Neural progenitor cell (in vitro differentiated cells): Measurements from ENCODE around the gene MACO1.

ENCODE experiments used
- EZH2 ChIP-seq: fragments of 200-600 bp; sonication (generic); IDR thresholded peaks from 2 replicates; pipeline ENCODE4 v1.6.1; 2017; ENCODE audit warnings: antibody characterized with exemption, mild to moderate bottlenecking, moderate library complexity
- TF ChIP-seq, protein P1 (sequence below): fragments of 200-600 bp; sonication (generic); IDR thresholded peaks from 2 replicates; pipeline ENCODE4 v1.5.1; 2017; ENCODE audit warnings: antibody characterized with exemption, mild to moderate bottlenecking

DNA sequence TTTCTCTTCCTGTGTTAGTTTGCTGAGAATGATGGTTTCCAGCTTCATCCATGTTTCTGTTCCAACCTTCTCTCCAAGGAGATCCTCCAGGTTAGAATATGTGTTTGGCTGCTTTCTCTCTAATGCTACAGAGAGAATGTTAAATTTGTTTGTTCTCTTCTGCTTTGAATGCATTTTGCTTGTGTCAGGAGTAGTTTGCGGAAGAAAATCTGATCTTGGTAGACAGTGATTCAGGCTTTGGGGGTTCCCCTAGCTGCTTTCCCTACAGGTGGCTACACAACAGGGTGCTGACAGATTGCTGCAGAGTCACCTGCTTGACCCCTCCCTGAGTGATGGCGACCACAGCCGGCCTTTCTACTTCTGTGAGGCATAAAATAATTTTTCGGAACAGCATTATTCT is 41.8 kb downstream of the MACO1 start:
- TF ChIP-seq, protein P1, sequence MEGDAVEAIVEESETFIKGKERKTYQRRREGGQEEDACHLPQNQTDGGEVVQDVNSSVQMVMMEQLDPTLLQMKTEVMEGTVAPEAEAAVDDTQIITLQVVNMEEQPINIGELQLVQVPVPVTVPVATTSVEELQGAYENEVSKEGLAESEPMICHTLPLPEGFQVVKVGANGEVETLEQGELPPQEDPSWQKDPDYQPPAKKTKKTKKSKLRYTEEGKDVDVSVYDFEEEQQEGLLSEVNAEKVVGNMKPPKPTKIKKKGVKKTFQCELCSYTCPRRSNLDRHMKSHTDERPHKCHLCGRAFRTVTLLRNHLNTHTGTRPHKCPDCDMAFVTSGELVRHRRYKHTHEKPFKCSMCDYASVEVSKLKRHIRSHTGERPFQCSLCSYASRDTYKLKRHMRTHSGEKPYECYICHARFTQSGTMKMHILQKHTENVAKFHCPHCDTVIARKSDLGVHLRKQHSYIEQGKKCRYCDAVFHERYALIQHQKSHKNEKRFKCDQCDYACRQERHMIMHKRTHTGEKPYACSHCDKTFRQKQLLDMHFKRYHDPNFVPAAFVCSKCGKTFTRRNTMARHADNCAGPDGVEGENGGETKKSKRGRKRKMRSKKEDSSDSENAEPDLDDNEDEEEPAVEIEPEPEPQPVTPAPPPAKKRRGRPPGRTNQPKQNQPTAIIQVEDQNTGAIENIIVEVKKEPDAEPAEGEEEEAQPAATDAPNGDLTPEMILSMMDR: no peak
- TF ChIP-seq EZH2: no peak
